Sciatic nerve (tissue), 2 donors: ENCODE results near the gene WDR48. TPM values are rescaled to one million over a fixed set of nuclear protein-coding genes. Genes with fewer than 3 reads are reported as not detected.

ENCODE experiments used
- ATAC-seq: fragments of 200-7000 bp; cut with Tn5 transposase; one replicate; pipeline ENCODE4 v1.9.1; 2020; ENCODE audit warnings: mild to moderate bottlenecking, moderate library complexity
- DNase-seq: peaks from one replicate; pipeline ENCODE4 v3.0.0-alpha.2; 2020; ENCODE audit warnings: low spot score
- intact Hi-C: fragments of 100-400 bp; cut with DNase I; formaldehyde crosslinking; loops from one replicate; pipeline ENCODE4 v1.14.2; 2022
- total RNA-seq: library from RNA; stranded (reverse); fragmentation: NEBNext Ultra II Directional; extraction: Animal tissue kit (Norgen Biotek cat#: 25700); gene quantifications from one replicate; pipeline ENCODE4 v1.2.1, GENCODE V29; 2021
- donor health status: DM: no; HTN: no; CAD: no.
- donor health status: DM: no; HTN: no; CAD: no.

The WDR48 gene
- total RNA-seq, 1 donor from 2014 or later: 49.1 TPM

DNA sequence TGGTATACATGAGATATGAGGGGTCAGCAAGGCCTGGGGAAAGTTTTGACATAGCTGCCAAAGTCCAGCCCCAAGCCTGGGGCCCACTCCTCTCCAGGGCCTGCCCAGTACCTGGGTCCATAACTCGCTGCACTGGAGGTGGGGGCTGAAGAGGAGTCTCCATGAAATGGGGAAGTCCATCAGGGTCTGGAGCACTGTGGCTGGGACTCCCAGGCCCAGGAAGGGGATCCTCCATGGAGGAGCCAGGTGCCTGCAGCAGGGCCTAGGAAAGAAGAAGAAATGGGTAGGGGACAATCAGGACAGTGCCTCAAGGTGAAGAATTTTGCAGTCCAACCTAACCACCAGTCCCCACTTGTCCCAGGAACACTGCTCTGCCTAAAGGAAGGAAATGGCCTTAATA lies 47.4 kb downstream of the WDR48 start:
- DNase-seq: no peak
- ATAC-seq: no peak
- intact Hi-C loops: no loop called here

DNA sequence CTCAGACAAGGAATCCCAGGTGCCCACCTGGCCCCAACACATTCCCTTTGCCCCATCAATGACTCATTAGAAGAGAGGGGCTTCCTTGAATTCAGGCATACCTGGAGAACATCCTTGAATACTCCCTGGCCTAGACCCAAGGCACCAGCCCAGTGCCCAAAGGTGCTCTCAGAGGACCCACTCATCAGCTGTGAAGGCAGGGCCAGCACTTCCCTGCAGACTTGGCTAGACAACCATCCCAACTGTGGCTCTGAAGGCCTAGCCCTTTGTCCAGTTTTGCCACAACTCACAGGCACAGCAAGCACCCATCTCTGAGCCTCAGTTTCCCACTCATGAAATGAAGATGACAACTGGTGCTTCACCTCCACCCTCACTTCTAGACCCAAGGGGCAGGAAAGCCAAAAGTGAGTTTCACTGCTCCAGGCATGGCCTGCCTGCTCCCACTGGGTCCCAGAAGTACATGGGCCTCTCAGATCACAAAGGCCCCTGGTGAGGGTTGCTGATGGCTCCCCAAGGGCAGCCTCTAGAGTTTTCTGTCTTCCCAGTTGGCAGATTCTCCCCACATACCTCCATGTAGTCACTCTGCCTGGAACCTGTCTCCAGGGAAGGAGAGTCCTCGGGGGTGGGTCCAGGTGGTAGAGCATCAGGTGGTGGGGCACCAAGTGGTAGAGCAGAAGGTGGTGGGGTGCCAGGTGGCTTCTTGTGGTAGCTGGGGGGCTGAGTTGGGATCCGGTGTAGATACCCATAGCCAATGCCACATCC lies 48.1 kb downstream of the WDR48 start:
- DNase-seq: no peak
- intact Hi-C loops: no loop called here
- ATAC-seq: no peak

DNA sequence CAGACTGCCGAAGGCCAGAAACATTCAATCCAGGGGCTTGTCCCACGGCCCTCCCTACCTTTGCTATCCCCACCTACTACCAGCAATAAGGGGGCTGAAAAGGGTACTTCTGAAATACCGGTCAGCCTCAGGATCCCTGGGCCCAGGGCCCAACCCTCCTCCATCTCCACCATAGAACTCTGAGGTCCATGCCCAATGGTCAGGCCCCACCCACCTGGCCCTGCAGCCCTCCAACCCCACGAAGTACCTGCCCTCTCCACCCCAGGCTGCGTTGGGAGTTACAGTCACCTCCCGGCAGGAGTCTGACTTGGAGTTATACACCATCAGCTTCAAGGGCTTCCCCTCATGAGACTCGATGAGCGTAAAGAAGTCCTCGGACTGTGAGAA lies 48.7 kb downstream of the WDR48 start:
- no peak for DNase-seq
- no peak for ATAC-seq
- intact Hi-C loops: no loop called here

DNA sequence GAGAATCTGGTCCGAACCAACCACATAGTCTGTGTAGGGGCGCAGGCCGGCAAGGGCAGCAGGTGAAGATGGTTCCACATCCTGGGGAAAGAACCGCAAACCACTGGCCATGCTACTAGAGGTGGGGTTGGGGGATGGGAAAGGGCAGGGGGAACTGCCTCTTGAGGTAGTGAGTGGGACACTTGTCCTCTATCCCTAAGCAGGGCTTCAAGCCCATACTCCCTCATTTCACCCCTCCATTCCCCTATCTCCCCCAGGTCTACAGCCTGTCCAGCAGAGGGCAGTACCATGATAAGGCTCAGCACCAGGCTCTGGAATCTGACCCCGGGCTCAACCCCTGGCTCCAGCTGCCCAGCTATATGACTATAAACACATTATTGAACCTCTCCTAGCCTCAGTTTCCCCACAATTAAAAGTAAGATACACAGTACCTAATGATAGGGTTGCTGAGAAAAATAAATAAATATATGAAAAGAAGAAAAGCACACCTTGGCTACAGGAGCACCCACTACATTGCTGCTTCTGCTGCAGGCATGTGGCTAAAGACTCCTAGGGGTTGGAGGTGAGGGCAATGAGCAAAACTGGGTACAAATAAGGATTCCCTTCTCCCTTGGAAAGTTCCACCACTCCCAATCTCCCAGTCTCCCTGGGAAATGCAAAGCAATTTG lies 49.3 kb downstream of the WDR48 start:
- DNase-seq: no peak
- peak; percentile 22 for ATAC-seq
- intact Hi-C loops: no loop called here

GRCh38 chr3:39102504-39103323 lies 50.9 kb downstream of the WDR48 start:
- intact Hi-C loops: no loop called here
- DNase-seq (no peak), ATAC-seq (no peak)

DNA sequence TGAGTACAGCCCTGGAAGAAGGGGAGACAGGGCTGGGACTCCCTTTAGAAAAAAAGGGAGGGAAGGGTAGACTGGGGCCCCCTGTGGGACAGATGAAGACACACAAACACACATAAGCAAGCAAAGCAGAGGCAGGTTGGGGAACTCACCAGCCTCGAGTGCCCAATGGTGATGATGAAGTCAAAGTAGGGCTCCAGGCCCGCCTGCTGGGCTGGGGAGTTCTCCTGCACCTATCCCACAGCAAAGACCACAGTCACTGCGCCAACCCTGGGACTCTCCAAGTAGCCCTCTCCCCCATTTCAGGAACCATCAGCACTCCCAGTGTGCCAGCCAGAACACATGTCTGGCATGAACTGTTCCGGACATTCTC lies 51.5 kb downstream of the WDR48 start:
- ATAC-seq (no peak), DNase-seq (no peak)
- intact Hi-C loops: no loop called here

- intact Hi-C loops: no loop called here
Measured at GRCh38 chr3:39103791-39104552, 52.2 kb downstream of the WDR48 start.

DNA sequence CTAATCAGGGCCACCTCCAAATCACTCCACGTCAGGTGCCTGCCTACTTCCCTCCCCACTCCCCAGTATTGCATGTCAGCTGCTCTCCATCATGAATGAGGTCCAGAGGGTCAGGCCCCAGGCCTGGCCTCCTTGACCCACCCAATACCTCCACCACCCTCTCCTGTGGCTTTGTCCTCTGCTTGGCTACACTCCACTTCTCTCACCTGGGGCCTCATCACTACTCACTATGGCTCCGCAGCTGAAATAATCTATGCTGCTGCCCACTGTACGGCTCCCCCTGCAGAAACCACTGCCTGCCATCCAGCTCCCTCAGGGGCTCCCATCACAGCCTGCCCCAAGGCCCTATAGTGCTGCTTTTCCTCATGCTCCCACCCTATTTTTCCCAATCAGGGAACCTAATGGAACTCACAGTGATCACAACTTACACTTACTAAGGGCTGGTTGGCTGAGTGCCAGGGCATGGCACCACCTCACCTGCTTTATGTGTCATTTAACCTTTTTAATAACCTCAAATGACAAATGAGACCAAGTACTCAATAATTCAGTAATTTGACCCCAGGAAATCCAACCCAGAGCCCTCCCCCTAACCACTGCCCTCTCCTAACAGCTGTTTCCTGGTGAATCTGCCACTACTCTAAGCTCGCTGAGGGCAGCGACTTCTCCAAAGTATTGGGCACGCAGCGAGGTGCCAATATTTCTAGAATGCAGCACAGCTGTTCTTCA lies 53.3 kb downstream of the WDR48 start:
- ATAC-seq: no peak
- DNase-seq: no peak
- intact Hi-C loops: no loop called here

More at GRCh38 chr3:39103791-39104552, 52.2 kb downstream of the WDR48 start:
- ATAC-seq (no peak), DNase-seq (no peak)

DNA sequence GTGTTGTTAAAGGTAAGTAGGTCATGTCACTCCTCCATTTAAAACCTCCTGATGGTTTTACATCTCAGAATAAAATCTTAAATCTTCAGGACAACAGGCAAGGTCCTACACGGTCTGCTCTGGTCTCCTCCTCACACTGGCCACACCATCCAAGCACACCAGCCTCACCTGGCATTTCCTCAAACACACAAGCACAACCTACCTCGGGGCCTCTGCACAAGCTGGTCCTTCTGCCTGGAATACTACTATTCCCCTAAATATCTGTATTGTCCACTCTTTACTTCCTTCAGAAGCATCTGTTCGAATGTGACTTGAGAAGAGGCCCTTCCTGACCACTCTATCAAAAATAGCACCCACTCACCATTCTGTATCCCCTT lies 53.9 kb downstream of the WDR48 start:
- intact Hi-C loops: no loop called here
- DNase-seq (no peak), ATAC-seq (no peak)

GRCh38 chr3:39106281-39106811 lies 54.5 kb downstream of the WDR48 start:
- DNase-seq (no peak), ATAC-seq (no peak)
- intact Hi-C loops: no loop called here

DNA sequence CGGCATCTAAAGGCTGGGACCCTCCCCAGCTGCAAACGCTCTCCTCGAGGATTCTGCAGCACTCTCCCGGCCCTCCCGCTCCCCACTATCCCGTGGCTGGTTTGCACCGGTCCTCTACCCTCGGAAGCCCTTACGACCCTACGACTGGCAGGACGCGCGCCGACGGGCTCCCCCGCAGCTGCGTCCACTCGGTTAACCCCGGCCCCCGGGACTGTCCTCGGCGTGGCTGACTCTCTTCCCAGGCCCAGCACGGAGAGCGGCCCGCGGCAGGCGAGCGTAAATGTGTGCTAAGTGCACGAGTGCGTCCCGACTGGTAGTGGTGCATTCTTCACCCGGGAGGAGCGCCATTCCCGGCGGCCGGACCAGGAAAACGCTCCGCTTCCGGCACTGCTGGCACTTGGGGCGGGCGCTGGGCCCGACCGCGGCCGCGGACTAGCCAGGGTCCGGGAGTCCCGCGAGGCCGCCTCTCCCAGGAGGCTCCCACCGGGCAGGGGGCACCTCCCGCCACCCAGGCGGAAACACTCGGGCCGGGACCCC lies 55.1 kb downstream of the WDR48 start:
- ATAC-seq (peak; percentile 32), DNase-seq (peak; percentile 75)
- intact Hi-C loops: no loop called here

DNA sequence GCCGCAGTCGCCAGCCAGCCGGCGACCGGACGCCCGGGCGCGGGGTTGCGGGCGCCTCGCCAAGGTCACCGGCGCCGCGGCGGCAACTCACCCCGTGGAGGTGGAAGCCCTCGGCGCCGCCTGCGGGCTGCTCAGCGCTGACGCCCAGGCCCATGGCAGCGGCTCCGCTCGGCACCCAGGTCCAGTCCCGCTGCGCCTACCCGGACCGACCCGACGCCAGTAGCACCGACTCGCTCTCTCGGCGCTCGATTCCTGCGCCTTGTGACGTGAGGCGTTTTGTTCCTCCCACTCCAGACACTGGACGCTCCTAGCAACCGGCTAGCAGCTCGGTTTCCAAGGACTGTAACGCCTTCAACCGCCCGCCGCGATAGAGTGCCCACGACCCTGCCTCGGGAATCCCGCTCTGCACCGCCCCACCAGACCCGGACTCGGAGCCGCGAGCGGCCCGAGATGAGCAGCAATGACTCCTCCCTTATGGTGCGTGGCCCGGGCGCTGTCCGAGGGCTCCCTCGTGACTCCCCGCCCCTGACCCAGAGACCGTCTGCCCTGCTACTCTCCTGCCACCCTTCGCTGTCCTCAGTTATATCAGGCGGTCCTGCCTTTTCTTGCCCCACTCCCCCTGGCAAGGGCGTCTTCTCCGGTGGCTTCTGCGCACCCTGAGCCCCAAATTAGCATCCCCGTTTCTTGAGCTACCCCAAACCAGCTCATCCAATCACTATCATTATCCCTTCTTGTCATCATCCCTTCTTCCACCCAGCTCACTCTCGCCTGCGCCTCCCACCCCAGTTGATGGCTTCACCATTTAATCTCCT lies 55.8 kb downstream of the WDR48 start, which contains the start of the genes GORASP1 and TTC21A:
GORASP1 (minus strand) TSS at position 240 of the 812 bp plus-strand sequence; CDS start at position 154, 86 bp downstream.
TTC21A (plus strand) TSS at position 293 of the 812 bp plus-strand sequence; CDS start at position 451, 158 bp downstream.
- intact Hi-C loops: no loop called here
- ATAC-seq: peak; percentile 95
- DNase-seq: peak; percentile 92

DNA sequence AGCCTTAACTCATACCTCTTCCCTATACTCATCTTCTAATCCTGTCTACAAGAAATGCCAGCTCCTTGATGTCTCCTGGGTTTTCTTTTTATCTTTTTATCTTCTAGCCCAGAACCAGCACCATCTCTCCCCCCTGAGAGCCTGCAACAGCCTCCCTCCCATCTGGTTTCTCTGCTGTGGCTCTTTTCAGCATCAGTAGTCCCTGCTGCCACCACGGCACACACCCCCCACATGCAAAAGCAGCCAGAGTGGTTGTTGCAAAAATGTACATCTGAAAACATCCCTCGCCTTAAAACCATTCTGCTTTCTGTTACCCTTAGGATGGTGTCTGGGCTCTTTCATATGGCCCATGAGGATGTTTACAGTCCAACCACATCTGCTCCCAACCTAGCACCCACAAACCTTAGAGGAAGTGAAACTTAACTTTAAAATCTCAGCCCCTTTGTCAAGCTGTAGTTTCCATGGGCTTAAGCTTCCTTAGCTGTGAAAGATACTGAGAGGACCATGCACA lies 56.4 kb downstream of the WDR48 start:
- peak; percentile 4 for ATAC-seq
- DNase-seq: no peak
- intact Hi-C loops: no loop called here

- DNase-seq: no peak
- no peak for ATAC-seq
- intact Hi-C loops: no loop called here
Measured at GRCh38 chr3:39109086-39109485, 57.3 kb downstream of the WDR48 start.

DNA sequence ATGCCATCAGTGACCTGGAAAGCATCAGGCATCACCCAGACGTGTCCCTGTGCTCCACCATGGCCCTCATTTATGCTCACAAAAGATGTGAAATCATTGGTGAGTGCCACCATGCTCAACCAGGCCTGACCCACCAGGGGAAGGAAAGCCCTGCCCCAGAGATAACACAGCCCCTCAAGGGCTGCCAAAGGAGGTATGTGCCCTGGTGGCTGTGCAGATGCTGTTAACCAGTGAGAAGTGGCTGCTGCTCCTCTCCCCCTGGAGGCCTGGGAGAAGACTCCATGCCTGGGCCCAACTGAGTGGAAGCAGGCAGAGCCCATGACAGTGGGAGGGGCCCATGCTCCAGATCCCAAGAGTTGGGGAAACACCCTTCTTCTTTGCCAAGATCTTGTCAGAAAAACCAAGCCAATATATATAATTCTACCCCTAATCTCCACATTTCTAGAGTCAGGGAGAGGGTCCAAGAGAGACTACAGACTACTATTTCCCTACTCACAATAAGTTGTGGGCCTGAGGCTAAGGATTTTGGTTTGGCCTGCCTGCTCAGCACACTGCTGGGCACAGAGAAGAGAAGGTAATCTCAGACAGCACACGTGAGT lies 58.3 kb downstream of the WDR48 start:
- intact Hi-C loops: no loop called here
- ATAC-seq (no peak), DNase-seq (no peak)

DNA sequence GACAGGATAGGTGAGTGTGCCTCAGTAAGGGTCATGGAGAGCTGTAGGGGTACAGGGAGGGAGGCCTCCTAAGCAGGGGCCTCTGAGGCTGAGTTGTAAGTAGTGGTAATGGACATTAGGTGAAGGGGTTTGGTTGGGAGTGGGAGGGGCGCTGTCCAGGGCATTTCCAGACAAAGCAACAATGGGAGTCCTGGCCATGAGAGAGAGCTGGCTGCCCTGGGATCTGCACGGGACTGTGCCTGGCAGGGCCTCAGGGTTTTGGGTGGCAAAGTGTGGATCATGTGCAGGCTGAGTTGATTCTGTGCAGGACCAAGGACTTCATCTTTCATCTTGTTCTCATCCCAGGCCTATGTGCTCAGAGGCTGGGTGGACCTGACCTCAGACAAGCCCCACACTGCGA lies 60.3 kb downstream of the WDR48 start:
- intact Hi-C loops: no loop called here
- ATAC-seq (no peak), DNase-seq (no peak)

DNA sequence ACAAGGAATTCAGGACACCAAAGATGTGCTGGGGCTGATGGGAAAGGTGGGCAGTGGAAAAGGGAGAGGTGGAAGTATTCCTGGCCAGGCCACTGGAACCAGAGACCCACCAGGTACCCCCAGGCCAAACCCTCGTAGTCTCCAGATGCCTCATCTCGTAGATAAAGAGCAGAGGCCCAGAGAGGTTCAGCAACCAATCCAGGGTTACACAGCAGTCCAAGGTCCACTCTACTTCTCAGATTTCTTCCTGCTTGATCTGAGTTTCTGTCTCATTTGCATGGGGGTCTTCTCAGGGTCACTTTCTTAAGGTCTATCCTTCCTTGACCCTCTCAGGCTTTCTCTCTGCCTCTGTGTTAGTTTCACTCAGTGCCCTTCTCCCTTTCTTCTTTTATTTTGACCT lies 60.7 kb downstream of the WDR48 start:
- DNase-seq: no peak
- ATAC-seq: no peak

More for the DNA sequence above, 60.7 kb downstream of the WDR48 start:
- intact Hi-C loops: no loop called here
